Mammary epithelial cell (primary cell): ENCODE data around the gene PLAAT3.

ENCODE experiments used
- EZH2 ChIP-seq: IDR thresholded peaks from 2 replicates; pipeline ENCODE4 v1.6.1; 2012; ENCODE audit warnings: low read length, inconsistent platforms, borderline replicate concordance
- TF ChIP-seq, protein P1 (sequence below), 2 donors: IDR thresholded peaks in 1 of 2; conservative IDR thresholded peaks in 1 of 2; 2 replicates each; pipeline ENCODE4 v1.5.1; 2011 to 2012; ENCODE audit warnings: inconsistent platforms in 2 of 2, low read length in 2 of 2, mild to moderate bottlenecking in 2 of 2, control low read depth in 1 of 2, low read depth in 1 of 2; ENCODE audit not compliant: insufficient read depth in 1 of 2; ENCODE audit errors: extremely low read depth in 1 of 2

DNA sequence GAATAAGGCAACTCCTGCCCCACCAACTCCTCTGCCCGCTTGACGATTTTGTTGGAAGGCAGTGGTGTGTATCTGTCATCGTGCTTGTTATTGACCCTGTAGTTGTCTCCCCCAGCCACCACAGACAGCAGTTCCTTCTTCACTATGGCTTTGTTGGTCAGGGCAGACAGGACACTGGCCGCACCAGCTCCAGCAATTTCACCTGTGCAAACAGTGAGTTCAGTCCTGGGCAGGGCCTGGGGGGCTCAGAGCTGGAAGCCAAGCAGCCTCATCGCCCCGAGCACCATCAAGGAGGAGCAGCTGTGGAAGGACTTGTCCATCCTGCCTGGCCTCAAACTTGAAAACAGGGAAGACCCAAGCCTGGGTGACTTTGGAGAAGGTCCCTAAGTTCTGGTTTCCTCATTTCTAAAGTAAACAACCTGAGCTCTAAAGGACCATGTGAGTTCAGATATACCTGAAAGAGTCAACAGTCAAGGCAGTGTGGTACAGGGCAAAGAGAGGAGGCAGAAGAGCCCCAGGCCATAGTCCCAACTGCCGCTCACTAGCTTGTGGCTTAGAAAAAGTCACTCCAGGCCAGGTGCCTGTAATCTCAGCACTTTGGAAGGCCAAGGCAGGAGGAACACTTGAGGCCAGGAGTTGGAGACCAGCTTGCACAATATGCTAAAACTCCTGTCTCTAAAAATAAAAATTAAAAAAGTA is 55.6 kb downstream of the PLAAT3 start:
- TF ChIP-seq, protein P1, sequence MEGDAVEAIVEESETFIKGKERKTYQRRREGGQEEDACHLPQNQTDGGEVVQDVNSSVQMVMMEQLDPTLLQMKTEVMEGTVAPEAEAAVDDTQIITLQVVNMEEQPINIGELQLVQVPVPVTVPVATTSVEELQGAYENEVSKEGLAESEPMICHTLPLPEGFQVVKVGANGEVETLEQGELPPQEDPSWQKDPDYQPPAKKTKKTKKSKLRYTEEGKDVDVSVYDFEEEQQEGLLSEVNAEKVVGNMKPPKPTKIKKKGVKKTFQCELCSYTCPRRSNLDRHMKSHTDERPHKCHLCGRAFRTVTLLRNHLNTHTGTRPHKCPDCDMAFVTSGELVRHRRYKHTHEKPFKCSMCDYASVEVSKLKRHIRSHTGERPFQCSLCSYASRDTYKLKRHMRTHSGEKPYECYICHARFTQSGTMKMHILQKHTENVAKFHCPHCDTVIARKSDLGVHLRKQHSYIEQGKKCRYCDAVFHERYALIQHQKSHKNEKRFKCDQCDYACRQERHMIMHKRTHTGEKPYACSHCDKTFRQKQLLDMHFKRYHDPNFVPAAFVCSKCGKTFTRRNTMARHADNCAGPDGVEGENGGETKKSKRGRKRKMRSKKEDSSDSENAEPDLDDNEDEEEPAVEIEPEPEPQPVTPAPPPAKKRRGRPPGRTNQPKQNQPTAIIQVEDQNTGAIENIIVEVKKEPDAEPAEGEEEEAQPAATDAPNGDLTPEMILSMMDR (conservative IDR thresholded peaks at IDR 0.05 in 1 of 2, IDR thresholded peaks at IDR 0.05 in 1 of 2; ENCODE audit: extremely low read depth in 1 of 2, insufficient read depth in 1 of 2, low read depth in 1 of 2, low read length in 2 of 2) = no peak
- no peak for TF ChIP-seq EZH2
